ENCODE data around the gene CTDSP1.

The CTDSP1 gene

DNA sequence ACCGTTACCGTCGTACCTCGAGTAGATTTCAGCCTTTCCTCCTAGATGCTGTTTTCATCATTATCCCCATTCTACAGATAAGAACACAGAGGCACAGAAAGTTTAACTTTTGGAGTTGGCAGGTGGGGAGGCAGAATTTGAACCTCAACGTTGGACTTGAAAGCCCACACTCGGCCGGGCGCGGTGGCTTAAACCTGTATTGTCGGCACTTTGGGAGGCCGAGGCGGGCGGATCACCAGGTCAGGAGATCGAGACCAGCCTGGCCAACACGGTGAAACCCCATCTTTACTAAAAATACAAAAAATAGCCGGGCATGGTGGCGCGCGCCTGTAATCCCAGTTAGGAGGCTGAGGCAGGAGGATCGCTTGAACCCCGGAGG, 31.5 kb upstream of the CTDSP1 start:
- Histone ChIP-seq H3K4me3 (ENCODE audit: low read length) (peak overlapping the region; percentile 78), H3K9ac (ENCODE audit: low read length) (peak overlapping the region; percentile 84), H3K27me3 (replicated peaks; ENCODE audit: control insufficient read depth, insufficient read depth, low read length) (no peaks in the 10 kb centered on the region), H3K36me3 (ENCODE audit: control insufficient read depth, insufficient read depth, low read length, severe bottlenecking) (no peaks in the 10 kb centered on the region), H3K4me1 (ENCODE audit: control insufficient read depth, insufficient read depth, low read length) (peaks cover 32% of the 10 kb centered on the region), H3K9me3 (ENCODE audit: control insufficient read depth, low read length) (peaks cover 8% of the 10 kb centered on the region)
- no peak for DNase-seq (ENCODE audit: low read depth)

DNA sequence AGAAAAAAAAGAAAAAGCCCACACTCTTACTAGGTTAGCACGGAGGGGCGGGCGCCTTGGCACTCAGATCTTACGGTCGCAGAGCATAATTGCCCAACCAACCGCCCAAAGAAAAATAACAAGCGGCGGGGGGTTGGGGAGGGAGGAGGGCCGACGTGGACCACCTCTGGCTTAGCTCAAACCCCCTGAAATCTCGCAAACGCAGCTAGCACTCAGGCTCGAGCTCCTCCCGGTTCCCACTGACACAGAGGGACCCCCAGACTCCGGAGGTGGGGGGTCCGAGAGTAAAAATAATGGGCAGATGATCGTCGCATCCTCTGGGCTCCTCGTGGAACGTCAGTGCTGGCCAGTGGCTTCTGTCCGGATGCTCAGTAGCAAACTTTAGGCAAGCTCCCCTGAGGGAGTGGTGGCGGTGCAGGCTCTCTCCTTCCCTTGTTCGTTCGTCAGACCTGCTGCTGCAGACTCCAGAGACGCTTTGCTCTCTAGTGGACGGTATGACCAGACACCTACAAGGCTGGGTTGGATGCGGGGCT, 31.0 kb upstream of the CTDSP1 start:
- Histone ChIP-seq H3K4me1 (ENCODE audit: control insufficient read depth, insufficient read depth, low read length) (peaks cover 32% of the 10 kb centered on the region), H3K36me3 (ENCODE audit: control insufficient read depth, insufficient read depth, low read length, severe bottlenecking) (no peaks in the 10 kb centered on the region), H3K9me3 (ENCODE audit: control insufficient read depth, low read length) (peaks cover 8% of the 10 kb centered on the region), H3K27me3 (replicated peaks; ENCODE audit: control insufficient read depth, insufficient read depth, low read length) (no peaks in the 10 kb centered on the region), H3K4me3 (ENCODE audit: low read length) (no peak overlapping the region), H3K9ac (ENCODE audit: low read length) (no peak overlapping the region)
- no peak for DNase-seq (ENCODE audit: low read depth)

- Histone ChIP-seq H3K9me3 (ENCODE audit: control insufficient read depth, low read length) (peaks cover 8% of the 10 kb centered on the region), H3K27me3 (replicated peaks; ENCODE audit: control insufficient read depth, insufficient read depth, low read length) (no peaks in the 10 kb centered on the region), H3K4me1 (ENCODE audit: control insufficient read depth, insufficient read depth, low read length) (peaks cover 28% of the 10 kb centered on the region), H3K36me3 (ENCODE audit: control insufficient read depth, insufficient read depth, low read length, severe bottlenecking) (no peaks in the 10 kb centered on the region), H3K4me3 (ENCODE audit: low read length) (no peak overlapping the region), H3K9ac (ENCODE audit: low read length) (no peak overlapping the region)
- no peak for DNase-seq (ENCODE audit: low read depth)
These were observed 30.3 kb upstream of the CTDSP1 start for GRCh38 chr2:218369330-218369729.

GRCh38 chr2:218370410-218371063, 29.1 kb upstream of the CTDSP1 start:
- Histone ChIP-seq H3K27me3 (replicated peaks; ENCODE audit: control insufficient read depth, insufficient read depth, low read length) (no peaks in the 10 kb centered on the region), H3K9me3 (ENCODE audit: control insufficient read depth, low read length) (peaks cover 8% of the 10 kb centered on the region), H3K36me3 (ENCODE audit: control insufficient read depth, insufficient read depth, low read length, severe bottlenecking) (no peaks in the 10 kb centered on the region), H3K4me1 (ENCODE audit: control insufficient read depth, insufficient read depth, low read length) (peaks cover 35% of the 10 kb centered on the region), H3K4me3 (ENCODE audit: low read length) (no peak overlapping the region), H3K9ac (ENCODE audit: low read length) (peak overlapping the region; percentile 36)
- peak; percentile 62 for DNase-seq (ENCODE audit: low read depth)

DNA sequence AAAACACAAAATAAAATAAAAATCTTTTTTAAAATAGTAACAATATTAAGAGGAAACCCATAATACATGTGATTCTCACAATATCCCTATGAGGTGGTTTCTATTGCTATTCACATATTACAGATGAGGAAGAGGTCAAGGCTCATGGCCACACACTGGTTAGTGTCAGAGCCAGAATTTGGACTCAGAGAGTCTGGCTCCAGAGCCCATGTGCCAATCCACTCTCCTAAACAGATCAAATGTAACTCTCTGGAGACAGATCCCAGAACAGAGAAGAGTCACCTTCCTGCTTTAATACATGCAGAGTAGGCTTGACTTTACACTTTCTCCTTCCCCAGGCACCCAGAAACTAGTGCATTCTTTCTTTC, 27.7 kb upstream of the CTDSP1 start:
- no peaks in the 10 kb centered on the region for H3K36me3 ChIP-seq (ENCODE audit: control insufficient read depth, insufficient read depth, low read length, severe bottlenecking)
- H3K27me3 ChIP-seq (replicated peaks; ENCODE audit: control insufficient read depth, insufficient read depth, low read length), result no peaks in the 10 kb centered on the region
- H3K4me1 ChIP-seq (ENCODE audit: control insufficient read depth, insufficient read depth, low read length), result peaks cover 35% of the 10 kb centered on the region
- no peak overlapping the region for H3K4me3 ChIP-seq (ENCODE audit: low read length)
- H3K9ac ChIP-seq (ENCODE audit: low read length), result no peak overlapping the region
- H3K9me3 ChIP-seq (ENCODE audit: control insufficient read depth, low read length), result peaks cover 2% of the 10 kb centered on the region
- DNase-seq (ENCODE audit: low read depth), result no peak

DNA sequence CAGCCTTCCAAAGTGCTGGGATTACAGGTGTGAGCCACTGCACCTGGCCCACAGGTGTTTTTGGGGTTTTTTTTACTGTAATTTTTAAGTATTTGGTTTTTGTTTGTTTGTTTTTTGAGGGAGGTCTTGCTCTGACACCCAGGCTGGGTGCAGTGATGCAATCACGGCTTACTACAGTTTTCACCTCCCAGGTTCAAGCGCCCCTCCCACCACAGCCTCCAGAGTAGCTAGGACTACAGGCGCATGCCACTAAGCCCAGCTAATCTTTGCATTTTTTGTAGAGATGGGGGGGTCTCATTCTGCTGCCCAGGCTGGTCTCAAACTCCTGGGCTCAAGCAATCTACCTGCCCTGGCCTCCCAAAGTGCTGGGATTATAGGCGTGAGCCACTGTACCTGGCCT, 24.9 kb upstream of the CTDSP1 start:
- Histone ChIP-seq H3K4me3 (ENCODE audit: low read length) (no peak overlapping the region), H3K9ac (ENCODE audit: low read length) (no peak overlapping the region), H3K27me3 (replicated peaks; ENCODE audit: control insufficient read depth, insufficient read depth, low read length) (no peaks in the 10 kb centered on the region), H3K9me3 (ENCODE audit: control insufficient read depth, low read length) (no peaks in the 10 kb centered on the region), H3K4me1 (ENCODE audit: control insufficient read depth, insufficient read depth, low read length) (peaks cover 27% of the 10 kb centered on the region), H3K36me3 (ENCODE audit: control insufficient read depth, insufficient read depth, low read length, severe bottlenecking) (no peaks in the 10 kb centered on the region)
- no peak for DNase-seq (ENCODE audit: low read depth)

- peak; percentile 81 for DNase-seq (ENCODE audit: low read depth)
- Histone ChIP-seq H3K9ac (ENCODE audit: low read length) (no peak overlapping the region), H3K27me3 (replicated peaks; ENCODE audit: control insufficient read depth, insufficient read depth, low read length) (no peaks in the 10 kb centered on the region), H3K4me3 (ENCODE audit: low read length) (no peak overlapping the region), H3K36me3 (ENCODE audit: control insufficient read depth, insufficient read depth, low read length, severe bottlenecking) (no peaks in the 10 kb centered on the region), H3K4me1 (ENCODE audit: control insufficient read depth, insufficient read depth, low read length) (peaks cover 23% of the 10 kb centered on the region), H3K9me3 (ENCODE audit: control insufficient read depth, low read length) (no peaks in the 10 kb centered on the region)
These were observed 24.5 kb upstream of the CTDSP1 start for GRCh38 chr2:218375212-218375611.

GRCh38 chr2:218378053-218378452, 21.6 kb upstream of the CTDSP1 start:
- Histone ChIP-seq H3K4me1 (ENCODE audit: control insufficient read depth, insufficient read depth, low read length) (peaks cover 7% of the 10 kb centered on the region), H3K27me3 (replicated peaks; ENCODE audit: control insufficient read depth, insufficient read depth, low read length) (peaks cover 16% of the 10 kb centered on the region), H3K9me3 (ENCODE audit: control insufficient read depth, low read length) (no peaks in the 10 kb centered on the region), H3K36me3 (ENCODE audit: control insufficient read depth, insufficient read depth, low read length, severe bottlenecking) (no peaks in the 10 kb centered on the region), H3K4me3 (ENCODE audit: low read length) (no peak overlapping the region), H3K9ac (ENCODE audit: low read length) (no peak overlapping the region)
- no peak for DNase-seq (ENCODE audit: low read depth)

DNA sequence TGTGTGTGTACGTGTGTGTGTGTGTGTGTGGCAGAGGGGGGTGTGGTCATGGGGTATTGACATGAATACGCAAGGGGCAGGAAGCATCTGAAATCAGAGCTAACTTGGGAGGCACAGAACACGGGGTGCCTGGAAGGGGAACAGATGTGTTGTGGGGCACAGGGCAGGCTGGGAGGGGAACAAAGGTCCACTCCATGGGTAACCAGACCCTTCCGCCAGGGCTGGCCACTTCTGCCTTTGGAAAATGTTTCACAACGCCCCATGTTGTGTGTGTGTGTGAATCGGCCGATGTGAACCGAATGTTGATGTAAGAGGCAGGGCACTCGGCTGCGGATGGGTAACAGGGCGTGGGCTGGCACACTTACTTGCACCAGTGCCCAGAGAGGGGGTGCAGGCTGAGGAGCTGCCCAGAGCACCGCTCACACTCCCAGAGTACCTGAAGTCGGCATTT, 17.7 kb upstream of the CTDSP1 start, which contains the start of gene SLC11A1:
Gene SLC11A1 (plus strand): TSS at position 358 of the 451 bp plus-strand sequence. CDS start 96 bp downstream, outside the sequence.
- no peak for DNase-seq (ENCODE audit: low read depth)
- H3K4me3 ChIP-seq (ENCODE audit: low read length), result no peak within 1 kb of the TSS

DNA sequence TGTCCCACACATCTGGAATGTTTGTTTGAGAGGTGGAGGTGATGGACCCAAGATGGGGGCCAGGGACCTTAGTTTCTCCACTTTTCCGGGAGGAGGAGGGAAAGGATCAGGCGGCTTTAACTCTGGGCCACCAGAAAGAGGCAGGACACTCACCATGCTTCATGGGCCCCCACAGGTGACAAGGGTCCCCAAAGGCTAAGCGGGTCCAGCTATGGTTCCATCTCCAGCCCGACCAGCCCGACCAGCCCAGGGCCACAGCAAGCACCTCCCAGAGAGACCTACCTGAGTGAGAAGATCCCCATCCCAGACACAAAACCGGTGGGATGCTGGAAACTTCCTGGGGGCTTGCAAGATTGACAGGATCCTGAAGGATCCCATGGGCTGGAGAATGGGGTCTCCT, 16.9 kb upstream of the CTDSP1 start:
- Histone ChIP-seq H3K9ac (ENCODE audit: low read length) (no peak overlapping the region), H3K27me3 (replicated peaks; ENCODE audit: control insufficient read depth, insufficient read depth, low read length) (peaks cover 33% of the 10 kb centered on the region), H3K36me3 (ENCODE audit: control insufficient read depth, insufficient read depth, low read length, severe bottlenecking) (no peaks in the 10 kb centered on the region), H3K9me3 (ENCODE audit: control insufficient read depth, low read length) (no peaks in the 10 kb centered on the region), H3K4me1 (ENCODE audit: control insufficient read depth, insufficient read depth, low read length) (no peaks in the 10 kb centered on the region), H3K4me3 (ENCODE audit: low read length) (no peak overlapping the region)
- DNase-seq (ENCODE audit: low read depth), result no peak

More for the DNA sequence above, 17.7 kb upstream of the CTDSP1 start, which contains the start of gene SLC11A1:
- H3K9ac ChIP-seq (ENCODE audit: low read length), result no peak within 1 kb of the TSS
- H3K27me3 ChIP-seq (replicated peaks; ENCODE audit: control insufficient read depth, insufficient read depth, low read length), result peaks cover 25% of the 10 kb centered on the region
- H3K36me3 ChIP-seq (ENCODE audit: control insufficient read depth, insufficient read depth, low read length, severe bottlenecking), result no peaks in the 10 kb centered on the region
- no peaks in the 10 kb centered on the region for H3K9me3 ChIP-seq (ENCODE audit: control insufficient read depth, low read length)
- H3K4me1 ChIP-seq (ENCODE audit: control insufficient read depth, insufficient read depth, low read length), result no peaks in the 10 kb centered on the region

GRCh38 chr2:218383892-218384519, 15.7 kb upstream of the CTDSP1 start:
- DNase-seq (ENCODE audit: low read depth), result no peak

More at GRCh38 chr2:218383892-218384519, 15.7 kb upstream of the CTDSP1 start:
- Histone ChIP-seq H3K36me3 (ENCODE audit: control insufficient read depth, insufficient read depth, low read length, severe bottlenecking) (no peaks in the 10 kb centered on the region), H3K4me3 (ENCODE audit: low read length) (no peak overlapping the region), H3K4me1 (ENCODE audit: control insufficient read depth, insufficient read depth, low read length) (no peaks in the 10 kb centered on the region), H3K9me3 (ENCODE audit: control insufficient read depth, low read length) (no peaks in the 10 kb centered on the region), H3K27me3 (replicated peaks; ENCODE audit: control insufficient read depth, insufficient read depth, low read length) (peaks cover 35% of the 10 kb centered on the region), H3K9ac (ENCODE audit: low read length) (no peak overlapping the region)

Data from adipocyte (in vitro differentiated cells).